NOMO-1 treated with DMSO at 0.1 percent for 48 hours (cell line): ENCODE measurements around the gene STAG3.

Experiments used
- DNase-seq: peaks from one replicate; lab custom pipeline; 2025; ENCODE audit not compliant: unreplicated experiment; lab: John Stamatoyannopoulos, UW

STAG3 gene

GRCh38 chr7:100155553-100156317 lies 22.0 kb upstream of the STAG3 start:
- DNase-seq, result no peak

GRCh38 chr7:100156331-100157068 lies 21.2 kb upstream of the STAG3 start:
- DNase-seq, result peak; percentile 40

GRCh38 chr7:100157069-100157333 lies 20.7 kb upstream of the STAG3 start:
- no peak for DNase-seq

- DNase-seq, result no peak
Measured at GRCh38 chr7:100157334-100158228, 20.1 kb upstream of the STAG3 start.

GRCh38 chr7:100158229-100159098 lies 19.3 kb upstream of the STAG3 start, which contains the start of gene TRAPPC14:
TRAPPC14 (minus strand) TSS chr7:100158723; CDS start chr7:100158499, 224 bp downstream.
- peak; percentile 86 for DNase-seq

GRCh38 chr7:100159099-100159623 lies 18.6 kb upstream of the STAG3 start:
- no peak for DNase-seq

- no peak for DNase-seq
Measured at GRCh38 chr7:100160067-100160466, 17.7 kb upstream of the STAG3 start.

GRCh38 chr7:100163006-100163531 lies 14.6 kb upstream of the STAG3 start:
- DNase-seq, result no peak

- DNase-seq, result no peak
Measured at GRCh38 chr7:100163871-100164270, 13.8 kb upstream of the STAG3 start.

- no peak for DNase-seq
Measured at GRCh38 chr7:100166317-100166940, 11.3 kb upstream of the STAG3 start.

GRCh38 chr7:100166970-100167911 lies 10.5 kb upstream of the STAG3 start:
- DNase-seq, result no peak

GRCh38 chr7:100167912-100168323 lies 9.8 kb upstream of the STAG3 start:
- no peak for DNase-seq

GRCh38 chr7:100169147-100169850 lies 8.4 kb upstream of the STAG3 start:
- DNase-seq, result no peak

GRCh38 chr7:100170101-100170897 lies 7.4 kb upstream of the STAG3 start:
- no peak for DNase-seq

- DNase-seq, result no peak
Measured at GRCh38 chr7:100171087-100171681, 6.5 kb upstream of the STAG3 start.

- no peak for DNase-seq
Measured at GRCh38 chr7:100171840-100172239, 5.9 kb upstream of the STAG3 start.
